ENCODE data around the gene EFHB.

- TF ChIP-seq, protein P1, sequence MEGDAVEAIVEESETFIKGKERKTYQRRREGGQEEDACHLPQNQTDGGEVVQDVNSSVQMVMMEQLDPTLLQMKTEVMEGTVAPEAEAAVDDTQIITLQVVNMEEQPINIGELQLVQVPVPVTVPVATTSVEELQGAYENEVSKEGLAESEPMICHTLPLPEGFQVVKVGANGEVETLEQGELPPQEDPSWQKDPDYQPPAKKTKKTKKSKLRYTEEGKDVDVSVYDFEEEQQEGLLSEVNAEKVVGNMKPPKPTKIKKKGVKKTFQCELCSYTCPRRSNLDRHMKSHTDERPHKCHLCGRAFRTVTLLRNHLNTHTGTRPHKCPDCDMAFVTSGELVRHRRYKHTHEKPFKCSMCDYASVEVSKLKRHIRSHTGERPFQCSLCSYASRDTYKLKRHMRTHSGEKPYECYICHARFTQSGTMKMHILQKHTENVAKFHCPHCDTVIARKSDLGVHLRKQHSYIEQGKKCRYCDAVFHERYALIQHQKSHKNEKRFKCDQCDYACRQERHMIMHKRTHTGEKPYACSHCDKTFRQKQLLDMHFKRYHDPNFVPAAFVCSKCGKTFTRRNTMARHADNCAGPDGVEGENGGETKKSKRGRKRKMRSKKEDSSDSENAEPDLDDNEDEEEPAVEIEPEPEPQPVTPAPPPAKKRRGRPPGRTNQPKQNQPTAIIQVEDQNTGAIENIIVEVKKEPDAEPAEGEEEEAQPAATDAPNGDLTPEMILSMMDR (IDR thresholded peaks at IDR 0.05) = no peak
- no peak for TF ChIP-seq POLR2A (IDR thresholded peaks at IDR 0.05)
Observed at GRCh38 chr3:19891740-19892139, 42.3 kb downstream of the EFHB start.

Data from Peyer's patch (tissue), 4 donors.